LNCAP (cell line): ENCODE data around the gene HNRNPDL.

ENCODE experiments used
- CTCF ChIP-seq: fragments of 450-650 bp; IDR thresholded peaks from 2 replicates; pipeline ENCODE4 v1.5.1; 2017; ENCODE audit warnings: mild to moderate bottlenecking

HNRNPDL gene

GRCh38 chr4:82421796-82422560, 8.3 kb downstream of the HNRNPDL start:
- TF ChIP-seq CTCF = no peak

GRCh38 chr4:82419451-82419850, 10.8 kb downstream of the HNRNPDL start:
- no peak for TF ChIP-seq CTCF

- no peak for TF ChIP-seq CTCF
Measured at GRCh38 chr4:82415922-82416365, 14.3 kb downstream of the HNRNPDL start.

- no peak for TF ChIP-seq CTCF
Measured at GRCh38 chr4:82403725-82404124, 26.5 kb downstream of the HNRNPDL start.

- no peak for TF ChIP-seq CTCF
Measured at GRCh38 chr4:82402196-82402775, 28.0 kb downstream of the HNRNPDL start.

- no peak for TF ChIP-seq CTCF
Measured at GRCh38 chr4:82401600-82401999, 28.7 kb downstream of the HNRNPDL start.

GRCh38 chr4:82398263-82398662, 32.0 kb downstream of the HNRNPDL start:
- no peak for TF ChIP-seq CTCF
